ENCODE data around the gene NRAP.

Gene NRAP

DNA sequence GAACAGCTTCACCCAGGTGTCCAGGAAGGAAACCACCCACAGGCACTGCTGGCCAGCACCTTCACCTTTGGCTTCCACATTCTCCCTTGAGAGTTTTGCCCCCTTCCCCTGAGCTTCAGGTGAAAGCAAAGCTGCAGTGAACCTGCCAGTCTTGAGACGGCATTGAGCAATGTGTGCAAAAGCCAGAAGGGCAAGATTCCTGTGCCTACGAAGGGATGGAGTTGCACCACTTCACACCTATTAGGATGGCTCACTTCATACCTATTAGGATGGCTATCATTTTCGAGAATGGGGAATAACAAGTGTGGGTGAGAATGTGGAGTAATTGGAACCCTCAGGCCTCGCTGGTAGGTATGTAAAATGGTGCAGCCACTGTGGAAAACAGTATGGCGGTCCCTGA, 103.8 kb downstream of the NRAP start:
- no peak for DNase-seq (ENCODE audit: low read depth)
- H3K4me3 ChIP-seq (replicated peaks; ENCODE audit: low read depth, low read length): no peak overlapping the region
- TF ChIP-seq, protein P1, sequence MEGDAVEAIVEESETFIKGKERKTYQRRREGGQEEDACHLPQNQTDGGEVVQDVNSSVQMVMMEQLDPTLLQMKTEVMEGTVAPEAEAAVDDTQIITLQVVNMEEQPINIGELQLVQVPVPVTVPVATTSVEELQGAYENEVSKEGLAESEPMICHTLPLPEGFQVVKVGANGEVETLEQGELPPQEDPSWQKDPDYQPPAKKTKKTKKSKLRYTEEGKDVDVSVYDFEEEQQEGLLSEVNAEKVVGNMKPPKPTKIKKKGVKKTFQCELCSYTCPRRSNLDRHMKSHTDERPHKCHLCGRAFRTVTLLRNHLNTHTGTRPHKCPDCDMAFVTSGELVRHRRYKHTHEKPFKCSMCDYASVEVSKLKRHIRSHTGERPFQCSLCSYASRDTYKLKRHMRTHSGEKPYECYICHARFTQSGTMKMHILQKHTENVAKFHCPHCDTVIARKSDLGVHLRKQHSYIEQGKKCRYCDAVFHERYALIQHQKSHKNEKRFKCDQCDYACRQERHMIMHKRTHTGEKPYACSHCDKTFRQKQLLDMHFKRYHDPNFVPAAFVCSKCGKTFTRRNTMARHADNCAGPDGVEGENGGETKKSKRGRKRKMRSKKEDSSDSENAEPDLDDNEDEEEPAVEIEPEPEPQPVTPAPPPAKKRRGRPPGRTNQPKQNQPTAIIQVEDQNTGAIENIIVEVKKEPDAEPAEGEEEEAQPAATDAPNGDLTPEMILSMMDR (IDR thresholded peaks at IDR 0.05; ENCODE audit: low read length, missing control alignments): no peak

DNA sequence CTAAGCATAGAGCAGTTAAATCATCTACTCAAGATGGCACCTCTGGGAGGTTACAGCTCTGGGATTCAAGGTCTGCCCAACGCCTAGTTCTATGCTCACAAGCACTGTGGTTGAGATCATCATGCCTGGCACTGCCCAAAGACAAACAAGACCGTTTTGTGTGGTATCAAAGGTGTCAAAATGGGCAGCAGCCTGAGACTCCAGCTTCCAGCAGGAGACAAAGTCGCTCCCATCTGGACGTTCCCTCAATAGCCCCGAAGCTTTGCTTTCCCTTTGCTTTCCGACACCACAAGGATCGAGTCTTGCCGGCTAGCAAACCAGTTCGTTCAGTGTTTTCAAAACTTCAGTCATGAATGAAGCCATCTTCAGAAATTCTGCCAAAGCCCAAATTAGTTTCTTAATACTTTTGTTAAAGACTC, 105.9 kb downstream of the NRAP start:
- H3K4me3 ChIP-seq (replicated peaks; ENCODE audit: low read depth, low read length): no peak overlapping the region
- TF ChIP-seq, protein P1 (IDR thresholded peaks at IDR 0.05; ENCODE audit: low read length, missing control alignments): no peak
- no peak for DNase-seq (ENCODE audit: low read depth)

DNA sequence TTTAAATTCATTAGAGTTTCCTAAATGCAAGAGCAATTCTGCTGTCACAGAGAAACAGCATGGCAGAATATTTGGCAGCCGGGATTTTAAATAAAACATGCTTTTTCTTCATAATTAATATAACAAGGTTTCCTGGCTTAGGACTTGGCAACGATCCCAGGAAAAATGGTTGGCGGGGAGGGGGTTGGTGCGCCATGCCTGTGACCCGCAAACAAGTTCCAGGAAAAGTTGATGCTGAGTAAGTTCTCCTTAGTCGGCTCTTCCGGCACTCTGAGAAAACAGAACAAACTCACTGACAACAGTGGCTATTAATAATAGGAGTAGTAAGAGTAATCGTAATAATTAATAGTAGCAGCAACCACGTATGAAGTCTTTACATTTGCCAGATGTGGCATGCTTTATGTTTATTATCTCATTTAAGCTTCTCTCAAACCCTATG, 106.4 kb downstream of the NRAP start:
- peak; percentile 18 for DNase-seq (ENCODE audit: low read depth)
- H3K4me3 ChIP-seq (replicated peaks; ENCODE audit: low read depth, low read length): no peak overlapping the region
- TF ChIP-seq, protein P1 (IDR thresholded peaks at IDR 0.05; ENCODE audit: low read length, missing control alignments): no peak

DNA sequence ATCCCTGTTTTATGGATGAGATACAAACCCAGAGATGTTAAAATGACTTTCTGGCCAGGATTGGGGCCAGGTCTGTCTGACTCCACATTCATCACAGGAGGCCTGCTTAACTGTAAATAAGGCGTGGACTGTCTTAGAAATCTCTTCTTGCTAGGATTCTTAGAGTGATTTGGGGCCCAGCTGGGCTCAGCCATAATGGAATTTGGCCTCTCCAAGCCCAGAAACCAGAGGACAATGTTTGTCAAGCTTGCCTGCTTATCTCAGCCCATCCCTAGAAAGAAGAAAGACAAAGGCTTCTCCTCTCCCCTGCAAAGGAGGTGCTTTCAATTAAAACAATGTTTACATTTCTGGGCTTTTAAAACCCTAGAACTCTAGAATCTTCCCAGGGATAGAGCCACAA, 108.1 kb downstream of the NRAP start:
- DNase-seq (ENCODE audit: low read depth): no peak
- H3K4me3 ChIP-seq (replicated peaks; ENCODE audit: low read depth, low read length): no peak overlapping the region
- TF ChIP-seq, protein P1 (IDR thresholded peaks at IDR 0.05; ENCODE audit: low read length, missing control alignments): no peak

DNA sequence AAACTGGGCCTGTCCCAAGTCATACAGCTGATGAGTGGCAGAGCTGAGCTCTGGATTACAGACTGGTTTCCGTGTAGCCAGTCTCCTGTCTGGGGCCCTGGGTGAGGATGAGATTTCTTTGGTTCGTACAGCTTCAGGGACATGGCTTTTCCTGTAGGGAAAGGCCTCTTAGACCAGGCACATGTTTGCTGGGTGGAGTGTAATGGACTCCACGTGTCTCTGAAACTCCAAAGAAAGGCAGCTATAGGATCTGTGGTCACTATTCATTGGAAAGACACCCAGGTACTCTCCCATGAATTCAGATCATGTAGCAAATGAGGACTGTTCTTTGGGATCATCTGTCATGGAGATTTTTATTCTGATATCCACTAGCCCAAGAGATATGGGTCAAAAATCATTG, 108.6 kb downstream of the NRAP start:
- DNase-seq (ENCODE audit: low read depth): no peak
- TF ChIP-seq, protein P1 (IDR thresholded peaks at IDR 0.05; ENCODE audit: low read length, missing control alignments): no peak
- H3K4me3 ChIP-seq (replicated peaks; ENCODE audit: low read depth, low read length): no peak overlapping the region

DNA sequence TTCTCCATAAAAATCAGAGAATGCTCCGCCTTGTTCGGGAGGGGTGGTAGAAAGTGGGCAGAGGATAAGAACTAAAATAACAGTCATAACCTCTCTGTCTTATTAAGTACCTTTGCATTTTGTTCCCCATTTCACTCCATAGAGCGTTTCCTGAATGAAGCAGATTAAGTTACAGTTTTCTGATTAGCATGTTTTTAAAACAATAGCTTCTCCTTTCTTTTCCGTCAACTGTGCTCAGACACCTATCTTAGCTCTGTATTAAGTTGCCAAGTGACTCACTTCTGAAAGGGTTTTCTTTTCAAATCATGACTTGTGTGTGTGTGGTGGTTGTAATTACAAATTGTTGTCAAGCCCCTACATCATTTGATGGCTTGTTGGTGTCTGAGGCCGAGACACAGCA, 109.6 kb downstream of the NRAP start:
- no peak overlapping the region for H3K4me3 ChIP-seq (replicated peaks; ENCODE audit: low read depth, low read length)
- DNase-seq (ENCODE audit: low read depth): no peak
- TF ChIP-seq, protein P1 (IDR thresholded peaks at IDR 0.05; ENCODE audit: low read length, missing control alignments): no peak

DNA sequence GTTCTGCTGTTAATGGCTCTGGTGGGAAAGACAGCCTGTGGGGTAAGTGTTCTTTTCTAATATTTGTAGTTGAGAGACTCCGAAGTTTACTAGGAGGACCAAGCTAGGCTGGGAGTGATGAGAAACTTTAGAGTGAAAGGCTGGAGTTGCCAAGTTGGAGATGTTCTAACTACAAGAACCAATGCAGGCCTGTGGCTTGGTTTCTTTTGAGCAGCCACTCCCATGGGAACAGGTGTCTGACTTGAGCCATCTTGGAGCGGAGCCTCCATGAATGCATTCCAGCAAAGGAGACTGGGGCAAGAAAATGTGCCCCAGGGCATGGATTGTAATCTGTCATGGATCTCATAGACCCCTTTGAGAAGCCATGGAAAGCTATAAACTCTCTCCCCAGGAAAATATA, 110.7 kb downstream of the NRAP start:
- TF ChIP-seq, protein P1 (IDR thresholded peaks at IDR 0.05; ENCODE audit: low read length, missing control alignments): no peak
- H3K4me3 ChIP-seq (replicated peaks; ENCODE audit: low read depth, low read length): no peak overlapping the region
- DNase-seq (ENCODE audit: low read depth): no peak
